IMR-90 (cell line): ENCODE data around the gene SLC2A14. TPM values are rescaled to one million over a fixed set of nuclear protein-coding genes. Genes with fewer than 3 reads are reported as not detected.

Source experiments
- ATAC-seq: fragments of 200-7000 bp; cut with Tn5 transposase; 2 replicates; pipeline ENCODE4 v1.9.1; 2020; ENCODE audit warnings: low read depth, mild to moderate bottlenecking, moderate library complexity
- BruUV-seq: library from RNA; stranded (reverse); fragments of 400-500 nt; replicated peaks from 2 replicates; lab custom pipeline; 2021; lab: Mats Ljungman, UMichigan
- CTCF ChIA-PET: fragments of 300-600 bp; formaldehyde crosslinking; extraction: SDS; loops from one replicate; lab custom pipeline; 2021; ENCODE audit warnings: antibody characterized with exemption; lab: Yijun Ruan, JAX
- POLR2A ChIA-PET: fragments of 300-600 bp; sonication (Branson Sonifier 250); formaldehyde crosslinking; loops from one replicate; lab custom pipeline; 2022; ENCODE audit warnings: antibody characterized with exemption; ENCODE audit not compliant: unreplicated experiment; lab: Charles Lee
- DNase-seq: peaks from one replicate; pipeline ENCODE4 v3.0.0; 2013
- H2AFZ ChIP-seq: replicated peaks from 2 replicates; pipeline ENCODE3; 2013; ENCODE audit warnings: low read length, mild to moderate bottlenecking; ENCODE audit not compliant: poor library complexity
- H2AK5ac ChIP-seq: 2 replicates; pipeline ENCODE4 v1.6.1; 2013; ENCODE audit warnings: low read depth, low read length, inconsistent platforms
- H2AK9ac ChIP-seq: replicated peaks from 2 replicates; pipeline ENCODE3; 2013; ENCODE audit warnings: mild to moderate bottlenecking, low read depth, low read length, moderate library complexity; ENCODE audit not compliant: poor library complexity
- H2BK120ac ChIP-seq: 2 replicates; pipeline ENCODE4 v1.6.1; 2013; ENCODE audit warnings: low read depth, low read length, inconsistent platforms
- H2BK15ac ChIP-seq: 3 replicates; pipeline ENCODE4 v1.6.1; 2013; ENCODE audit warnings: low read depth, low read length, inconsistent platforms
- H2BK20ac ChIP-seq: 2 replicates; pipeline ENCODE4 v1.6.1; 2013; ENCODE audit warnings: low read depth, mild to moderate bottlenecking, inconsistent platforms, low read length, moderate library complexity
- H2BK5ac ChIP-seq: 2 replicates; pipeline ENCODE4 v1.6.1; 2013; ENCODE audit warnings: mild to moderate bottlenecking, low read depth, low read length, inconsistent platforms; ENCODE audit not compliant: poor library complexity, severe bottlenecking
- H3K14ac ChIP-seq: replicated peaks from 2 replicates; pipeline ENCODE4 v1.6.1; 2013; ENCODE audit warnings: low read depth, low read length, inconsistent platforms
- H3K18ac ChIP-seq: 2 replicates; pipeline ENCODE4 v1.6.1; 2013; ENCODE audit warnings: low read depth, low read length, control low read depth
- H3K23ac ChIP-seq: 2 replicates; pipeline ENCODE4 v1.6.1; 2013; ENCODE audit warnings: low read depth, low read length, inconsistent platforms
- H3K27ac ChIP-seq: 2 replicates; pipeline ENCODE4 v1.5.1; 2013; ENCODE audit warnings: mild to moderate bottlenecking, control low read depth, low read length; ENCODE audit not compliant: insufficient read depth
- H3K27me3 ChIP-seq: 2 replicates; pipeline ENCODE4 v1.6.1; 2013; ENCODE audit warnings: low read length; ENCODE audit not compliant: control insufficient read depth, insufficient read depth
- H3K36me3 ChIP-seq: 2 replicates; pipeline ENCODE4 v1.6.1; 2013; ENCODE audit warnings: low read length, mixed read lengths; ENCODE audit not compliant: control insufficient read depth, insufficient read depth
- H3K4ac ChIP-seq: 2 replicates; pipeline ENCODE4 v1.6.1; 2013; ENCODE audit warnings: low read depth, low read length, inconsistent platforms
- H3K4me1 ChIP-seq: 2 replicates; pipeline ENCODE4 v1.6.1; 2013; ENCODE audit warnings: low read length, mixed read lengths; ENCODE audit not compliant: control insufficient read depth, insufficient read depth
- H3K4me2 ChIP-seq: 2 replicates; pipeline ENCODE4 v1.6.1; 2013; ENCODE audit warnings: low read depth, mild to moderate bottlenecking, control low read depth, low read length, moderate library complexity
- H3K4me3 ChIP-seq: 2 replicates; pipeline ENCODE4 v1.5.1; 2013; ENCODE audit warnings: low read depth, mild to moderate bottlenecking, control low read depth, low read length, moderate library complexity; ENCODE audit not compliant: insufficient read depth
- H3K56ac ChIP-seq: 2 replicates; pipeline ENCODE4 v1.6.1; 2013; ENCODE audit warnings: low read length, inconsistent platforms; ENCODE audit not compliant: insufficient read depth; ENCODE audit errors: extremely low read depth
- H3K79me1 ChIP-seq, 2 experiments: 2 replicates each; pipeline ENCODE4 v1.6.1; 2013; ENCODE audit warnings: low read length in 2 of 2, inconsistent platforms in 1 of 2, low read depth in 1 of 2
- H3K9ac ChIP-seq: 2 replicates; pipeline ENCODE4 v1.6.1; 2013; ENCODE audit warnings: low read depth, low read length, control low read depth
- H3K9me1 ChIP-seq: 2 replicates; pipeline ENCODE4 v1.6.1; 2013; ENCODE audit warnings: low read length, inconsistent platforms; ENCODE audit not compliant: insufficient read depth
- H3K9me3 ChIP-seq: 2 replicates; pipeline ENCODE4 v1.6.1; 2013; ENCODE audit warnings: low read length; ENCODE audit not compliant: control insufficient read depth, insufficient read depth
- H4K20me1 ChIP-seq: 2 replicates; pipeline ENCODE4 v1.6.1; 2013; ENCODE audit warnings: low read length, inconsistent platforms; ENCODE audit not compliant: insufficient read depth
- H4K5ac ChIP-seq: 2 replicates; pipeline ENCODE4 v1.6.1; 2013; ENCODE audit warnings: mild to moderate bottlenecking, low read depth, low read length, control low read depth
- H4K8ac ChIP-seq, 2 experiments: 2 replicates each; pipeline ENCODE4 v1.6.1; 2013; ENCODE audit warnings: low read depth in 2 of 2, low read length in 2 of 2, control low read depth in 1 of 2, inconsistent platforms in 1 of 2
- H4K91ac ChIP-seq: 2 replicates; pipeline ENCODE4 v1.6.1; 2013; ENCODE audit warnings: low read depth, low read length, inconsistent platforms; ENCODE audit not compliant: insufficient read depth
- BHLHE40 ChIP-seq: fragments of 150-350 bp; IDR thresholded peaks from 2 replicates; pipeline ENCODE4 v1.6.1; 2016; ENCODE audit warnings: mild to moderate bottlenecking, low read depth, low read length
- CEBPB ChIP-seq: IDR thresholded peaks from 2 replicates; pipeline ENCODE4 v1.6.1; 2012; ENCODE audit warnings: low read depth, low read length, improper control_type of control experiment
- CHD1 ChIP-seq: IDR thresholded peaks from 2 replicates; pipeline ENCODE4 v1.6.1; 2012; ENCODE audit warnings: low read depth, low read length, improper control_type of control experiment
- ELK1 ChIP-seq: fragments of 150-350 bp; IDR thresholded peaks from 2 replicates; pipeline ENCODE4 v1.6.1; 2016; ENCODE audit warnings: low read depth, mild to moderate bottlenecking, low read length, moderate library complexity, borderline replicate concordance
- FOS ChIP-seq: fragments of 150-350 bp; IDR thresholded peaks from 2 replicates; pipeline ENCODE4 v1.6.1; 2016; ENCODE audit warnings: low read depth, low read length
- MAFK ChIP-seq: IDR thresholded peaks from 2 replicates; pipeline ENCODE4 v1.6.1; 2012; ENCODE audit warnings: low read depth, low read length, improper control_type of control experiment
- MAZ ChIP-seq: IDR thresholded peaks from 2 replicates; pipeline ENCODE4 v1.6.1; 2012; ENCODE audit warnings: low read depth, mild to moderate bottlenecking, low read length, improper control_type of control experiment, moderate library complexity, borderline replicate concordance
- MXI1 ChIP-seq: IDR thresholded peaks from 2 replicates; pipeline ENCODE4 v1.6.1; 2012; ENCODE audit warnings: low read depth, mild to moderate bottlenecking, low read length, moderate library complexity, borderline replicate concordance
- NFE2L2 ChIP-seq: fragments of 150-350 bp; IDR thresholded peaks from 2 replicates; pipeline ENCODE4 v1.6.1; 2016; ENCODE audit warnings: low read depth, mild to moderate bottlenecking, low read length
- POLR2A ChIP-seq: IDR thresholded peaks from 2 replicates; pipeline ENCODE4 v1.6.1; 2012; ENCODE audit warnings: mild to moderate bottlenecking, low read depth, low read length
- RAD21 ChIP-seq: IDR thresholded peaks from 2 replicates; pipeline ENCODE4 v1.6.1; 2012; ENCODE audit warnings: low read length, improper control_type of control experiment
- RCOR1 ChIP-seq: IDR thresholded peaks from 2 replicates; pipeline ENCODE4 v1.6.1; 2012; ENCODE audit warnings: mild to moderate bottlenecking, low read length, improper control_type of control experiment; ENCODE audit not compliant: insufficient replicate concordance
- RFX5 ChIP-seq: IDR thresholded peaks from 2 replicates; pipeline ENCODE4 v1.8.0; 2012; ENCODE audit warnings: low read depth, mild to moderate bottlenecking, low read length, moderate library complexity
- SMC3 ChIP-seq: fragments of 150-350 bp; IDR thresholded peaks from 2 replicates; pipeline ENCODE4 v1.6.1; 2016; ENCODE audit warnings: low read depth, mild to moderate bottlenecking, antibody characterized with exemption, low read length, moderate library complexity
- USF2 ChIP-seq: fragments of 150-350 bp; IDR thresholded peaks from 2 replicates; pipeline ENCODE4 v1.6.1; 2017; ENCODE audit warnings: mild to moderate bottlenecking, antibody characterized with exemption, low read length, low read depth
- WGBS, 2 experiments: methylation state at CpG; one replicate each; pipeline versions ENCODE4 v1.1.5 to v1.1.7; 2013; ENCODE audit warnings: missing lambda C conversion rate in 2 of 2; ENCODE audit not compliant: insufficient read length in 1 of 2; ENCODE audit errors: extremely low coverage in 2 of 2; 5-methylcytosine and 5-hydroxymethylcytosine counted together
- dilution Hi-C: fragments of 300-500 bp; cut with HindIII; formaldehyde crosslinking; loops from one replicate; pipeline ENCODE4 v1.14.3; 2018; ENCODE audit warnings: low sequenced_read_pairs; ENCODE audit not compliant: unreplicated experiment
- in situ Hi-C: fragments of 300-500 bp; cut with MboI; formaldehyde crosslinking; loops from 3 replicates; pipeline ENCODE4 v1.14.3; 2019; ENCODE audit warnings: low sequenced_read_pairs, inconsistent platforms, mixed read lengths
- intact Hi-C: fragments of 100-400 bp; cut with micrococcal nuclease; formaldehyde crosslinking; loops from 2 replicates; pipeline ENCODE4 v1.10.0; 2022
- polyA plus RNA-seq, 3 experiments: library from polyadenylated mRNA; depleted of rRNA; stranded (reverse); fragments of >200 nt; gene quantifications; 2 replicates each; pipeline ENCODE4 v1.2.3, GENCODE V29; 2012; ENCODE audit warnings: low replicate concordance in 1 of 3
- total RNA-seq: library from RNA; depleted of rRNA; stranded (reverse); fragments of >200 nt; gene quantifications from 2 replicates; pipeline ENCODE4 v1.2.3, GENCODE V29; 2012
- TF ChIP-seq, protein P1 (sequence below): conservative IDR thresholded peaks from 2 replicates; pipeline ENCODE4 v1.5.1; 2012; ENCODE audit warnings: mild to moderate bottlenecking, low read depth, low read length, improper control_type of control experiment

SLC2A14 gene
- total and polyA plus RNA-seq, 2 of the 4 experiments (the other 2 are of a cell fraction), result 0.05 TPM; not detected in 1

- peaks cover 2% of the 10 kb centered on the region; the same call in 1 of the 2 replicates for H3K27me3 ChIP-seq
Measured at GRCh38 chr12:7853557-7853956, 19.2 kb downstream of the SLC2A14 start.

More at GRCh38 chr12:7853557-7853956, 19.2 kb downstream of the SLC2A14 start:
- no peak overlapping the region for H3K14ac ChIP-seq
- no peak overlapping the region for H3K4me3 ChIP-seq
- H3K79me1 ChIP-seq, result no peaks in the 10 kb centered on the region
- H3K23ac ChIP-seq, result no peak overlapping the region
- no peaks in the 10 kb centered on the region; the same call in 1 of the 2 replicates for H3K4me1 ChIP-seq
- H2AFZ ChIP-seq, result no peak overlapping the region
- no peaks in the 10 kb centered on the region for H4K20me1 ChIP-seq
- H3K9me1 ChIP-seq, result no peaks in the 10 kb centered on the region
- POLR2A ChIA-PET, result no interaction called here
- no peak overlapping the region for H3K56ac ChIP-seq
- H3K9me3 ChIP-seq, result no peaks in the 10 kb centered on the region
- H3K4ac ChIP-seq, result no peak overlapping the region
- no peak overlapping the region for H2BK20ac ChIP-seq
- no peak overlapping the region for H2BK15ac ChIP-seq
- CTCF ChIA-PET, result interaction anchor here (0.6 kb wide), 1 partner anchor 9 kb away, joined by 3 read pairs; no protein-coding TSS in a partner anchor
- H3K9ac ChIP-seq, result no peak overlapping the region
- H2AK5ac ChIP-seq, result no peak overlapping the region
- intact Hi-C loops, result no loop called here
- H2AK9ac ChIP-seq, result no peak overlapping the region
- WGBS, 2 experiments, result no CpG with 5 or more reads among the region's 2 CpGs
- no peak overlapping the region for H3K18ac ChIP-seq
- no peaks in the 10 kb centered on the region for H3K36me3 ChIP-seq
- H3K4me2 ChIP-seq, result no peak overlapping the region
- in situ Hi-C loops, result loop anchor here (10.0 kb wide), 1 partner anchor 141 kb away; no protein-coding TSS in a partner anchor
- H2BK5ac ChIP-seq, result no peak overlapping the region
- no peak overlapping the region for H4K8ac ChIP-seq
- dilution Hi-C loops, result no loop called here
- H4K91ac ChIP-seq, result no peak overlapping the region
- no peak overlapping the region for H3K27ac ChIP-seq
- TF ChIP-seq, protein P1, sequence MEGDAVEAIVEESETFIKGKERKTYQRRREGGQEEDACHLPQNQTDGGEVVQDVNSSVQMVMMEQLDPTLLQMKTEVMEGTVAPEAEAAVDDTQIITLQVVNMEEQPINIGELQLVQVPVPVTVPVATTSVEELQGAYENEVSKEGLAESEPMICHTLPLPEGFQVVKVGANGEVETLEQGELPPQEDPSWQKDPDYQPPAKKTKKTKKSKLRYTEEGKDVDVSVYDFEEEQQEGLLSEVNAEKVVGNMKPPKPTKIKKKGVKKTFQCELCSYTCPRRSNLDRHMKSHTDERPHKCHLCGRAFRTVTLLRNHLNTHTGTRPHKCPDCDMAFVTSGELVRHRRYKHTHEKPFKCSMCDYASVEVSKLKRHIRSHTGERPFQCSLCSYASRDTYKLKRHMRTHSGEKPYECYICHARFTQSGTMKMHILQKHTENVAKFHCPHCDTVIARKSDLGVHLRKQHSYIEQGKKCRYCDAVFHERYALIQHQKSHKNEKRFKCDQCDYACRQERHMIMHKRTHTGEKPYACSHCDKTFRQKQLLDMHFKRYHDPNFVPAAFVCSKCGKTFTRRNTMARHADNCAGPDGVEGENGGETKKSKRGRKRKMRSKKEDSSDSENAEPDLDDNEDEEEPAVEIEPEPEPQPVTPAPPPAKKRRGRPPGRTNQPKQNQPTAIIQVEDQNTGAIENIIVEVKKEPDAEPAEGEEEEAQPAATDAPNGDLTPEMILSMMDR, result no peak
- TF ChIP-seq RCOR1 (no peak), USF2 (no peak), BHLHE40 (no peak), MAFK (no peak), MAZ (no peak), RAD21 (no peak), CEBPB (no peak), MXI1 (no peak), SMC3 (no peak), CHD1 (no peak), RFX5 (no peak), FOS (no peak), NFE2L2 (no peak), ELK1 (no peak), POLR2A (no peak)
- no peak for DNase-seq
- BruUV-seq, result no TSS peak
- no peak for ATAC-seq
- no peak overlapping the region for H2BK120ac ChIP-seq
- no peak overlapping the region for H4K5ac ChIP-seq
